NCI-H446 treated with DMSO at 0.1 percent for 48 hours (cell line): ENCODE results near the gene FNDC5.
A peak's percentile ranks its signal among the peaks of the same experiment; 100 is the strongest.

ENCODE experiments used
- DNase-seq: peaks from one replicate; lab custom pipeline; 2025; lab: John Stamatoyannopoulos, UW

The FNDC5 gene

GRCh38 chr1:32864375-32865019, 6.2 kb downstream of the FNDC5 start:
- no peak for DNase-seq

- DNase-seq: no peak
Observed at GRCh38 chr1:32863881-32864245, 6.8 kb downstream of the FNDC5 start.

GRCh38 chr1:32863218-32863880, 7.4 kb downstream of the FNDC5 start:
- no peak for DNase-seq

GRCh38 chr1:32861904-32862695, 8.6 kb downstream of the FNDC5 start:
- DNase-seq: peak; percentile 65

- no peak for DNase-seq
Observed at GRCh38 chr1:32860566-32860965, 10.1 kb downstream of the FNDC5 start.

GRCh38 chr1:32859915-32860314, 10.8 kb downstream of the FNDC5 start:
- no peak for DNase-seq

- DNase-seq: no peak
Observed at GRCh38 chr1:32858791-32859190, 11.9 kb downstream of the FNDC5 start.

GRCh38 chr1:32858136-32858535, 12.6 kb downstream of the FNDC5 start:
- no peak for DNase-seq

GRCh38 chr1:32855861-32856617, 14.7 kb downstream of the FNDC5 start:
- no peak for DNase-seq

GRCh38 chr1:32848354-32849063, 22.2 kb downstream of the FNDC5 start:
- no peak for DNase-seq

GRCh38 chr1:32831878-32832277, 38.8 kb downstream of the FNDC5 start:
- no peak for DNase-seq

- DNase-seq: no peak
Observed at GRCh38 chr1:32830092-32830852, 40.4 kb downstream of the FNDC5 start.

GRCh38 chr1:32828341-32828740, 42.4 kb downstream of the FNDC5 start:
- DNase-seq: no peak

- no peak for DNase-seq
Observed at GRCh38 chr1:32825181-32825580, 45.5 kb downstream of the FNDC5 start.

GRCh38 chr1:32818804-32819541, 51.7 kb downstream of the FNDC5 start:
- no peak for DNase-seq

- DNase-seq: peak; percentile 52
Observed at GRCh38 chr1:32817815-32818786, 52.6 kb downstream of the FNDC5 start.

GRCh38 chr1:32817159-32817814, 53.4 kb downstream of the FNDC5 start, which contains the start of the genes S100PBP and YARS1:
TSS of gene S100PBP (plus strand) at chr1:32817653. CDS start at chr1:32826100, 8,447 bp downstream.
TSS of gene YARS1 (minus strand) at chr1:32817358. CDS start at chr1:32817244, 114 bp downstream.
- peak; percentile 98 for DNase-seq

GRCh38 chr1:32816676-32817158, 54.0 kb downstream of the FNDC5 start:
- DNase-seq: no peak
